GM23248 (cell line): Measurements from ENCODE around the gene EEF2. TPM values are rescaled to one million over a fixed set of nuclear protein-coding genes. Genes with fewer than 3 reads are reported as not detected.

ENCODE experiments used
- DNase-seq: peaks from one replicate; pipeline ENCODE4 v3.0.0-alpha.2; 2015
- H2AFZ ChIP-seq: fragments of 200-600 bp; sonication (generic); 2 replicates; pipeline ENCODE4 v1.6.1; 2016; ENCODE audit warnings: antibody characterized with exemption
- H3F3A ChIP-seq: fragments of 200-600 bp; sonication (generic); 2 replicates; pipeline ENCODE4 v1.6.1; 2016; ENCODE audit warnings: mild to moderate bottlenecking, antibody characterized with exemption, mixed run types; ENCODE audit not compliant: insufficient read depth
- H3K27ac ChIP-seq: fragments of 200-600 bp; sonication (generic); 2 replicates; pipeline ENCODE4 v1.5.1; 2016; ENCODE audit warnings: mild to moderate bottlenecking
- H3K27me3 ChIP-seq: fragments of 200-600 bp; sonication (generic); replicated peaks from 2 replicates; pipeline ENCODE4 v1.6.1; 2016; ENCODE audit warnings: mild to moderate bottlenecking; ENCODE audit not compliant: insufficient read depth
- H3K36me3 ChIP-seq: fragments of 200-600 bp; sonication (generic); 2 replicates; pipeline ENCODE4 v1.6.1; 2016; ENCODE audit warnings: low read depth, mild to moderate bottlenecking
- H3K4me1 ChIP-seq: fragments of 200-600 bp; sonication (generic); 2 replicates; pipeline ENCODE4 v1.6.1; 2016; ENCODE audit warnings: mild to moderate bottlenecking; ENCODE audit not compliant: insufficient read depth
- H3K4me2 ChIP-seq: fragments of 200-600 bp; sonication (generic); one replicate; pipeline ENCODE4 v1.6.1; 2016; ENCODE audit warnings: mild to moderate bottlenecking; ENCODE audit not compliant: unreplicated experiment
- H3K4me3 ChIP-seq: fragments of 200-600 bp; sonication (generic); 2 replicates; pipeline ENCODE4 v1.5.1; 2016; ENCODE audit warnings: mild to moderate bottlenecking
- H3K79me2 ChIP-seq: fragments of 200-600 bp; sonication (generic); 2 replicates; pipeline ENCODE4 v1.6.1; 2016; ENCODE audit warnings: mild to moderate bottlenecking; ENCODE audit not compliant: insufficient read depth
- H3K9ac ChIP-seq: fragments of 200-600 bp; sonication (generic); 2 replicates; pipeline ENCODE4 v1.6.1; 2016; ENCODE audit warnings: mild to moderate bottlenecking
- H3K9me2 ChIP-seq: fragments of 200-600 bp; sonication (generic); 2 replicates; pipeline ENCODE4 v1.6.1; 2016; ENCODE audit warnings: mixed run types, mild to moderate bottlenecking, moderate library complexity; ENCODE audit not compliant: insufficient read depth
- H3K9me3 ChIP-seq: fragments of 200-600 bp; sonication (generic); one replicate; pipeline ENCODE4 v1.6.1; 2017; ENCODE audit warnings: low read depth
- H4K20me1 ChIP-seq: fragments of 200-600 bp; sonication (generic); 2 replicates; pipeline ENCODE4 v1.6.0; 2016; ENCODE audit not compliant: insufficient read depth
- EZH2 ChIP-seq: fragments of 200-600 bp; sonication (generic); IDR thresholded peaks from 2 replicates; pipeline ENCODE4 v1.6.1; 2018; ENCODE audit warnings: antibody characterized with exemption, mild to moderate bottlenecking; ENCODE audit not compliant: insufficient read depth, poor library complexity, severe bottlenecking
- EZH2phosphoT487 ChIP-seq: fragments of 200-600 bp; sonication (generic); IDR thresholded peaks from 2 replicates; pipeline ENCODE4 v1.6.1; 2018; ENCODE audit warnings: antibody characterized with exemption, moderate library complexity, mild to moderate bottlenecking, low read depth; ENCODE audit not compliant: insufficient read depth
- WGBS, 2 experiments: methylation state at CpG; one replicate each; pipeline ENCODE4 v1.1.6; 2015 to 2017; ENCODE audit warnings: low lambda C conversion rate in 2 of 2, low coverage in 1 of 2; ENCODE audit errors: missing lambda C conversion rate in 2 of 2; 5-methylcytosine and 5-hydroxymethylcytosine counted together
- in situ Hi-C: fragments of 300-500 bp; cut with MboI; formaldehyde crosslinking; loops from 2 replicates; pipeline ENCODE4 v1.15.0; 2020
- polyA plus RNA-seq: library from polyadenylated mRNA; unstranded; fragments of >200 nt; fragmentation: Nextera tagmentation; extraction: Ambion mirVana; gene quantifications from 2 replicates; pipeline ENCODE4 v1.2.1, GENCODE V29; 2016
- total RNA-seq: library from RNA; depleted of rRNA; stranded (reverse); fragments of >200 nt; shearing (Covaris generic); gene quantifications from 2 replicates; pipeline ENCODE4 v1.2.3, GENCODE V29; 2014

EEF2 gene
- total and polyA plus RNA-seq, 2 experiments from 2014 or later = 326 to 2,755 TPM

DNA sequence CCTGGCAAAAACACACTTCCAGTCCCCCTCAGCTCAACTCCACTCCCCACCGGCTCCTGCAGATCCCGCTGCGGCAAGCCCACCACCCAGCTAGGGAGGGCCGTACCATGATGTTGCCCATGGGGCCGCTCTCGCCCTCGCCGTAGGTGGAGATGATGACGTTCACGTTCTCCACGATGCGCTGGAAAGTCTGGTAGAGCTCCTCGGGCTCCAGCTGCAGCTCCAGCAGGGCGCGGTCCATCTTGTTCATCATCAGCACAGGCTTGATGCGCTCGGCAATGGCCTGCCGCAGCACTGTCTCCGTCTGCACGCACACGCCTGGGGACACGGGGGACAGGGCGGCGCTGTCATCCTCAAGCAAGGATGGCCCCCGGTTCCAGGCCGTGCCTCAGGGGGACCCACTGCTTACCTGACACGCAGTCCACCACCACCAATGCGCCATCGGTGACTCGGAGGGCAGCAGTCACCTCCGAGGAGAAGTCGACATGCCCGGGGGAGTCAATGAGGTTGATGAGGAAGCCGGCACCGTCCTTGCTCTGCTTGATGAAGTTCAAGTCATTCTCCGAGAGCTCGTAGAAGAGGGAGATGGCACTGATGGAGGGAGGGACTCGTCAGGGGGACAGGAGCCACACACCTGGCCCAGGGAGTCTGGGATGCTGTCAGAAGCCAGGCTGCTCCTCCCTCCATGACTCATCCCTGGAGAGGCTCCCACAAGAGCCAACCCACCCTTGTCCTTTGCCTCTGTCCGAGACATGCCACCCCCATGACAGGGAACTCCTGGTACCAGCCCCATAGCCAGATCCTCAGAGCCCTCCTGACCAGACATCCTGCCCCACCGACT, 2.3 kb downstream of the EEF2 start:
- Histone ChIP-seq H3K9ac (peak overlapping the region; percentile 99), H3K9me3 (no peaks in the 10 kb centered on the region), H3K79me2 (peaks cover 77% of the 10 kb centered on the region), H4K20me1 (peaks cover 31% of the 10 kb centered on the region), H3K4me2 (peak overlapping the region; percentile 88), H3K27me3 (no peaks in the 10 kb centered on the region), H3K4me3 (peak overlapping the region; percentile 97), H3K27ac (peak overlapping the region; percentile 98), H3K9me2 (no peaks in the 10 kb centered on the region), H3F3A (peaks cover 40% of the 10 kb centered on the region), H3K4me1 (peaks cover 16% of the 10 kb centered on the region), H2AFZ (no peak overlapping the region), H3K36me3 (peaks cover 60% of the 10 kb centered on the region)
- no peak for TF ChIP-seq EZH2phosphoT487
- TF ChIP-seq EZH2 = no peak
- WGBS, 2 experiments = 71 to 74% methylated on average over 38 to 40 of the region's 40 CpGs
- in situ Hi-C loops = no loop called here
- peak; percentile 89 for DNase-seq

DNA sequence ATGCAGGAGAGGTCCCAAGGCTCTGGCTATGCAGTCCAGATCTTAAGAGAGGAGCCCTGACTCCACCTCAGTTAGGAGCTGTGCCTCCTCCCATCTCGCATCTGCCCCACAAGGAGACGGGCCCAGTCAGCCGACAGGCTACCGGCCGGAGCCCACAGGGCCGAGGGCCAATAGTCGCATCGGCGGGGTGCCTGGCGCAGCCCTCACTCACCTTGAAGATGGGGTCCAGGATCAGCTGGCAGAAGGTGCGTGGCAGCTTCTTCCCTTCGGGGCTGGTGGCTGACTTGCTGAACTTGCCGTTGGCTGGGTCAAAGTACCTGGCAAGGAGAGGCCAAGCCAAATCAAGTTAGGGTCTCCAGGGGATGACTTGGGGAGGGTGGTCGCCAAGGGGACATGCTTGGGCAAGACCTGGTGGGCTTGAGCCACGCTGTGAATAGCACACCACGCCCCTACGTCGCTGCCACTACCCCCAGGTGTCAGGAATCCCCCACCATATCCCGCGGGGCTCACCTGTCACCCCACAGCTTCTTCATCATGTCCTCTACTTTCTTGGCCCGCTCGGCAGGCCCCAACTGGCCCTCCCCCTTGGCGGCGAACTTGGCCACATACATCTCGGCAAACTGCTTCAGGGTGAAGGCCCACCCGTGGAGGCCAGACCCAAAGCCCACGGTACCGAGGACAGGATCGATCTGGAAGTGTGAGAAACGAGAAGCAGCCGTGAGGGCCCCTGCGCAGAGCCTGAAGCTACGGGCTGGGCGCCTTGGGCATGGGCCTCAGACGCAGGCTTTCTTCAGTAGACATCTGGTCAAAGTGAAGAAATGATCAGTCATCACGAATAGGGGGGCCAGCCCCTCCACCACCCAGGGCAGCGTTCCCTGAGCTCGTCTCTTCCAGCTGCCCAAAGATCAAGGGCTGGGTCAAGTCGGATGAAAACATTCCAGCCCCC, 3.3 kb downstream of the EEF2 start:
- peaks cover 87% of the 10 kb centered on the region for H3K79me2 ChIP-seq
- no peak overlapping the region for H3K4me2 ChIP-seq
- 0 out of 2 replicates have a peak overlapping the region, but pooled peaks have one; percentile 17 for H3K9ac ChIP-seq
- H2AFZ ChIP-seq = no peak overlapping the region
- no peaks in the 10 kb centered on the region for H3K9me2 ChIP-seq
- 75 to 81% methylated on average over 39 of the region's 39 CpGs for WGBS, 2 experiments
- in situ Hi-C loops = no loop called here
- peaks cover 69% of the 10 kb centered on the region for H3K36me3 ChIP-seq
- peak; percentile 36 for DNase-seq
- peak overlapping the region; percentile 20; the same call in 1 of the 2 replicates for H3K27ac ChIP-seq
- peaks cover 31% of the 10 kb centered on the region for H4K20me1 ChIP-seq
- TF ChIP-seq EZH2 (no peak), EZH2phosphoT487 (no peak)
- no peaks in the 10 kb centered on the region for H3K9me3 ChIP-seq
- no peaks in the 10 kb centered on the region for H3K27me3 ChIP-seq
- H3F3A ChIP-seq = peaks cover 50% of the 10 kb centered on the region
- peaks cover 11% of the 10 kb centered on the region for H3K4me1 ChIP-seq
- 0 out of 2 replicates have a peak overlapping the region, but pooled peaks have one; percentile 97 for H3K4me3 ChIP-seq

DNA sequence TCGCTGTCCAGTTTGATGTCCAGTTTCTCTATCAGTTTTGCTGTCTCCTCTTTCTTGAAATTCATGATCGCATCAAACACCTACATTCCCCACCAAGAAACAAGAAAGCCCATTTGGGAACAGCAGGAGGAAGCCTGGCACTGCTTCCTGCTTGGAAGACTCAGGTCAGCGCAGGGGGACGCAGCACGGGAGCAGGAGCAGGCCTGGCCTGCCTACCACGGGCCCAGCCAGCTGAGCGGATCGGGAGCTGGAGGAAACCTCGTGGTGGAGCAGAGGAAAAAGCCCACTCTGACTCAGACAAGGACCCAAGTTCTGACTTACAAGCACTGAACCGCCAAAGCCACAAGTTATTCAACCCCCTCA, 3.9 kb downstream of the EEF2 start:
- H3K27me3 ChIP-seq = no peaks in the 10 kb centered on the region
- peaks cover 93% of the 10 kb centered on the region for H3K79me2 ChIP-seq
- H3K27ac ChIP-seq = no peak overlapping the region
- peaks cover 31% of the 10 kb centered on the region for H4K20me1 ChIP-seq
- peaks cover 75% of the 10 kb centered on the region for H3K36me3 ChIP-seq
- H3K9me3 ChIP-seq = no peaks in the 10 kb centered on the region
- peaks cover 53% of the 10 kb centered on the region for H3F3A ChIP-seq
- 84 to 87% methylated on average over 10 of the region's 10 CpGs for WGBS, 2 experiments
- peak; percentile 39 for DNase-seq
- in situ Hi-C loops = no loop called here
- no peaks in the 10 kb centered on the region for H3K9me2 ChIP-seq
- H3K4me1 ChIP-seq = peaks cover 7% of the 10 kb centered on the region
- no peak overlapping the region for H3K4me2 ChIP-seq
- no peak overlapping the region for H2AFZ ChIP-seq
- H3K4me3 ChIP-seq = no peak overlapping the region
- TF ChIP-seq EZH2 (no peak), EZH2phosphoT487 (no peak)
- H3K9ac ChIP-seq = no peak overlapping the region
